SK-N-SH (cell line): ENCODE data around the gene CYB561. TPM values are rescaled to one million over a fixed set of nuclear protein-coding genes. Genes with fewer than 3 reads are reported as not detected.

ENCODE experiments used
- CTCF ChIA-PET: fragments of 300-600, 350-600 bp; formaldehyde crosslinking; extraction: SDS; loops from one replicate; lab custom pipeline; 2021; lab: Yijun Ruan, JAX
- POLR2A ChIA-PET: fragments of 350-600 bp; sonication (Branson Sonifier 250); formaldehyde crosslinking; extraction: SDS; loops from one replicate; lab custom pipeline; 2020; ENCODE audit warnings: antibody characterized with exemption, inconsistent platforms; lab: Yijun Ruan, JAX
- DNase-seq: peaks from one replicate; pipeline ENCODE4 v3.0.0; 2012
- H2AFZ ChIP-seq: fragments of 200-600 bp; sonication (generic); 2 replicates; pipeline ENCODE4 v1.8.1; 2016; ENCODE audit warnings: antibody characterized with exemption, mild to moderate bottlenecking, low read depth
- H3F3A ChIP-seq: fragments of 200-600 bp; sonication (generic); replicated peaks from 2 replicates; pipeline ENCODE3; 2016; ENCODE audit warnings: antibody characterized with exemption, mild to moderate bottlenecking; ENCODE audit not compliant: insufficient read depth
- H3K27ac ChIP-seq, 2 experiments: fragments of 200-500 bp in 1 of 2; fragments of 200-600 bp in 1 of 2; sonication (Bioruptor generic) in 1 of 2; sonication (generic), shearing (Covaris generic) in 1 of 2; 2 replicates each; pipeline versions ENCODE4 v1.5.1 to v1.6.1; 2014 to 2016; ENCODE audit warnings: low read depth in 2 of 2, inconsistent platforms in 1 of 2, low read length in 1 of 2, mild to moderate bottlenecking in 1 of 2, mixed read lengths in 1 of 2
- H3K27me3 ChIP-seq: fragments of 200-600 bp; sonication (generic), shearing (Covaris generic); 2 replicates; pipeline ENCODE4 v1.6.1; 2016; ENCODE audit warnings: mixed run types; ENCODE audit not compliant: insufficient read depth
- H3K36me3 ChIP-seq, 2 experiments: fragments of 200-500 bp in 1 of 2; fragments of 200-600 bp in 1 of 2; sonication (Bioruptor generic) in 1 of 2; sonication (generic) in 1 of 2; replicated peaks in 1 of 2; 2 replicates each; pipeline versions ENCODE3 to v1.5.1; 2014 to 2016; ENCODE audit warnings: low read length in 1 of 2, mild to moderate bottlenecking in 1 of 2; ENCODE audit not compliant: insufficient read depth in 2 of 2, control insufficient read depth in 1 of 2
- H3K4me1 ChIP-seq, 2 experiments: fragments of 200-500 bp in 1 of 2; fragments of 200-600 bp in 1 of 2; sonication (Bioruptor generic) in 1 of 2; sonication (generic), shearing (Covaris generic) in 1 of 2; 2 replicates each; pipeline versions ENCODE4 v1.5.1 to v1.6.1; 2014 to 2016; ENCODE audit warnings: low read depth in 1 of 2, low read length in 1 of 2, mixed run types in 1 of 2; ENCODE audit not compliant: insufficient read depth in 2 of 2, control insufficient read depth in 1 of 2
- H3K4me2 ChIP-seq: fragments of 200-600 bp; sonication (generic), shearing (Covaris generic); 2 replicates; pipeline ENCODE4 v1.6.1; 2017; ENCODE audit warnings: mixed run types
- H3K4me3 ChIP-seq, 2 experiments: fragments of 200-500 bp in 1 of 2; fragments of 200-600 bp in 1 of 2; sonication (Bioruptor generic) in 1 of 2; sonication (generic), shearing (Covaris generic) in 1 of 2; 2 replicates each; pipeline versions ENCODE4 v1.5.1 to v1.8.1; 2014 to 2016; ENCODE audit warnings: low read depth in 2 of 2, inconsistent platforms in 1 of 2, low read length in 1 of 2, mild to moderate bottlenecking in 1 of 2, mixed read lengths in 1 of 2, moderate library complexity in 1 of 2
- H3K79me2 ChIP-seq: fragments of 200-600 bp; sonication (generic); 2 replicates; pipeline ENCODE4 v1.8.1; 2017; ENCODE audit warnings: mild to moderate bottlenecking; ENCODE audit not compliant: insufficient read depth
- H3K9ac ChIP-seq: fragments of 200-600 bp; sonication (generic); 2 replicates; pipeline ENCODE4 v1.6.1; 2017; ENCODE audit warnings: mixed run types
- H3K9me2 ChIP-seq: fragments of 200-600 bp; sonication (generic); 2 replicates; pipeline ENCODE4 v1.6.1; 2017; ENCODE audit warnings: mixed run types
- H3K9me3 ChIP-seq: fragments of 200-600 bp; sonication (generic); 2 replicates; pipeline ENCODE4 v1.6.1; 2017; ENCODE audit warnings: mixed run types, mild to moderate bottlenecking, moderate library complexity
- H4K20me1 ChIP-seq: fragments of 200-600 bp; sonication (generic); 2 replicates; pipeline ENCODE4 v1.6.1; 2017; ENCODE audit warnings: mild to moderate bottlenecking, mixed run types; ENCODE audit not compliant: insufficient read depth
- CHD2 ChIP-seq: fragments of 150-350 bp; IDR thresholded peaks from 2 replicates; pipeline ENCODE4 v1.6.1; 2018; ENCODE audit warnings: low read length; ENCODE audit not compliant: partially characterized antibody
- ELF1 ChIP-seq: IDR thresholded peaks from 2 replicates; pipeline ENCODE4 v1.4.0; 2012
- FOSL2 ChIP-seq: IDR thresholded peaks from 2 replicates; pipeline ENCODE4 v1.4.0; 2012; ENCODE audit warnings: low read depth, mild to moderate bottlenecking, moderate library complexity, borderline replicate concordance
- FOXM1 ChIP-seq: IDR thresholded peaks from 2 replicates; pipeline ENCODE4 v1.4.0; 2012; ENCODE audit warnings: low read depth, mild to moderate bottlenecking
- JUND ChIP-seq: IDR thresholded peaks from 2 replicates; pipeline ENCODE4 v1.4.0; 2012
- POLR2AphosphoS5 ChIP-seq: IDR thresholded peaks from 2 replicates; pipeline ENCODE4 v1.6.1; 2012; ENCODE audit warnings: low read depth, low read length
- RAD21 ChIP-seq: IDR thresholded peaks from 2 replicates; pipeline ENCODE4 v1.6.1; 2012; ENCODE audit warnings: mild to moderate bottlenecking, low read length
- REST ChIP-seq: IDR thresholded peaks from 2 replicates; pipeline ENCODE4 v1.6.1; 2012; ENCODE audit warnings: mild to moderate bottlenecking, low read depth, low read length, moderate library complexity
- SIN3A ChIP-seq: IDR thresholded peaks from 2 replicates; pipeline ENCODE4 v1.6.1; 2012; ENCODE audit warnings: low read depth, mild to moderate bottlenecking, low read length, moderate library complexity, borderline replicate concordance
- SMC3 ChIP-seq: IDR thresholded peaks from 2 replicates; pipeline ENCODE4 v1.6.1; 2012; ENCODE audit warnings: low read depth, low read length, improper control_type of control experiment
- TCF12 ChIP-seq: IDR thresholded peaks from 2 replicates; pipeline ENCODE4 v1.4.0; 2012
- ZBTB33 ChIP-seq: IDR thresholded peaks from 2 replicates; pipeline ENCODE4 v1.4.0; 2012; ENCODE audit warnings: low read depth, borderline replicate concordance
- WGBS: methylation state at CpG from one replicate; pipeline ENCODE4 v1.1.6; 2017; ENCODE audit warnings: low lambda C conversion rate; 5-methylcytosine and 5-hydroxymethylcytosine counted together
- polyA plus RNA-seq, 3 experiments: library from polyadenylated mRNA; depleted of rRNA; stranded (reverse); fragments of >200 nt; gene quantifications; 2 replicates each; pipeline ENCODE4 v1.2.3, GENCODE V29; 2012
- TF ChIP-seq, protein P1 (sequence below): fragments of 150-350 bp; IDR thresholded peaks from 2 replicates; pipeline ENCODE4 v1.6.1; 2017; ENCODE audit warnings: antibody characterized with exemption, low read length, low read depth, borderline replicate concordance
- TF ChIP-seq, protein P2 (sequence below): fragments of 150-350 bp; IDR thresholded peaks from 2 replicates; pipeline ENCODE4 v1.6.1; 2016; ENCODE audit warnings: mild to moderate bottlenecking, low read depth, low read length

The CYB561 gene
- polyA plus RNA-seq, 1 of the 3 experiments (the other 2 are of a cell fraction): 28.3 TPM

DNA sequence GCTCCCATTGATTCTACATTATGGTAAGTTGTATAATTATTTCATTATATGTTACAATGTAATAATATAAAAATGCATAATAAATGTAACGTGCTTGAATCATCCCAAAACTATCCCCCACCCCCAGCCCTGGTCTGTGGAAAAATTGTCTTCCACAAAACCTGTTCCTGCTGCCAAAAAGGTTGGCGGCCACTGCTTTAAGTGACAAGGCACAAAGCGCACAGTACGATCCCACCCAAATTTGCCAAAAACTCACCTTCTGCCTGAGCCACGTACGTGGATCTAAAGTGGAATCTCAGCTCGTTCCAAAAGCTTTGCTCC, 14.5 kb downstream of the CYB561 start:
- WGBS: 72% methylated on average over 7 of the region's 7 CpGs
- H3K9me3 ChIP-seq: no peaks in the 10 kb centered on the region
- H3K4me2 ChIP-seq: peak overlapping the region; percentile 69; the same call in 1 of the 2 replicates
- H3K36me3 ChIP-seq: peaks cover 9 to 27% of the 10 kb centered on the region in 2 experiments
- peak overlapping the region; percentile 97 for H3K27ac ChIP-seq
- no peak for TF ChIP-seq RAD21
- TF ChIP-seq SIN3A: no peak
- no peak for TF ChIP-seq FOXM1
- no peak for TF ChIP-seq ELF1
- no peak for TF ChIP-seq TCF12
- TF ChIP-seq SMC3: no peak
- TF ChIP-seq, protein P1, sequence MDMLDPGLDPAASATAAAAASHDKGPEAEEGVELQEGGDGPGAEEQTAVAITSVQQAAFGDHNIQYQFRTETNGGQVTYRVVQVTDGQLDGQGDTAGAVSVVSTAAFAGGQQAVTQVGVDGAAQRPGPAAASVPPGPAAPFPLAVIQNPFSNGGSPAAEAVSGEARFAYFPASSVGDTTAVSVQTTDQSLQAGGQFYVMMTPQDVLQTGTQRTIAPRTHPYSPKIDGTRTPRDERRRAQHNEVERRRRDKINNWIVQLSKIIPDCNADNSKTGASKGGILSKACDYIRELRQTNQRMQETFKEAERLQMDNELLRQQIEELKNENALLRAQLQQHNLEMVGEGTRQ: no peak
- no peak for TF ChIP-seq REST
- TF ChIP-seq ZBTB33: no peak
- TF ChIP-seq JUND: no peak
- TF ChIP-seq FOSL2: no peak
- no peak for TF ChIP-seq POLR2AphosphoS5
- TF ChIP-seq CHD2: no peak
- TF ChIP-seq, protein P2, sequence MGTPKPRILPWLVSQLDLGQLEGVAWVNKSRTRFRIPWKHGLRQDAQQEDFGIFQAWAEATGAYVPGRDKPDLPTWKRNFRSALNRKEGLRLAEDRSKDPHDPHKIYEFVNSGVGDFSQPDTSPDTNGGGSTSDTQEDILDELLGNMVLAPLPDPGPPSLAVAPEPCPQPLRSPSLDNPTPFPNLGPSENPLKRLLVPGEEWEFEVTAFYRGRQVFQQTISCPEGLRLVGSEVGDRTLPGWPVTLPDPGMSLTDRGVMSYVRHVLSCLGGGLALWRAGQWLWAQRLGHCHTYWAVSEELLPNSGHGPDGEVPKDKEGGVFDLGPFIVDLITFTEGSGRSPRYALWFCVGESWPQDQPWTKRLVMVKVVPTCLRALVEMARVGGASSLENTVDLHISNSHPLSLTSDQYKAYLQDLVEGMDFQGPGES: no peak
- CTCF ChIA-PET: interaction anchor here (0.7 to 27.2 kb wide), 15 partner anchors 13 to 739 kb away, joined by 3 to 827 read pairs (median 6); partner anchors contain the start of genes ACE, CYB561, DCAF7 and KCNH6
- no peak overlapping the region; a peak in 1 of 4 replicates for H3K4me3 ChIP-seq
- DNase-seq: no peak
- peak overlapping the region; percentile 34; the same call in 1 of the 2 replicates for H3K9ac ChIP-seq
- peaks cover 8% of the 10 kb centered on the region; the same call in 1 of the 2 replicates for H3K79me2 ChIP-seq
- H2AFZ ChIP-seq: no peak overlapping the region
- no peaks in the 10 kb centered on the region for H3K27me3 ChIP-seq
- peaks cover 44 to 86% of the 10 kb centered on the region in 2 experiments for H3K4me1 ChIP-seq
- peaks cover 2% of the 10 kb centered on the region; the same call in 1 of the 2 replicates for H4K20me1 ChIP-seq
- POLR2A ChIA-PET: interaction anchor here (0.8 to 13.8 kb wide), 20 partner anchors 8 to 398 kb away, joined by 3 to 572 read pairs (median 4); partner anchors contain the start of genes ACE, CCDC47, CYB561 and DCAF7
- H3F3A ChIP-seq: peaks cover 57% of the 10 kb centered on the region
- H3K9me2 ChIP-seq: no peaks in the 10 kb centered on the region
